ENCODE results near the gene NCK2.

The NCK2 gene

GRCh38 chr2:105872142-105872728 lies 127.5 kb downstream of the NCK2 start:
- peak overlapping the region; percentile 48 for H3K4me3 Mint-ChIP-seq
- H3K4me1 Mint-ChIP-seq (ENCODE audit: low read depth): peaks cover 97% of the 10 kb centered on the region
- no peaks in the 10 kb centered on the region for H3K27me3 Mint-ChIP-seq
- no peaks in the 10 kb centered on the region for H3K9me3 Mint-ChIP-seq (ENCODE audit: low read depth)
- peaks cover 17% of the 10 kb centered on the region for H3K36me3 Mint-ChIP-seq
- H3K27ac Mint-ChIP-seq: peak overlapping the region; percentile 88

- Mint-ChIP-seq H3K36me3 (peaks cover 15% of the 10 kb centered on the region), H3K4me3 (peak overlapping the region; percentile 19), H3K4me1 (ENCODE audit: low read depth) (peaks cover 97% of the 10 kb centered on the region), H3K27me3 (no peaks in the 10 kb centered on the region), H3K27ac (peak overlapping the region; percentile 88), H3K9me3 (ENCODE audit: low read depth) (no peaks in the 10 kb centered on the region)
Observed at GRCh38 chr2:105872830-105873229, 128.1 kb downstream of the NCK2 start.

- Mint-ChIP-seq H3K9me3 (ENCODE audit: low read depth) (no peaks in the 10 kb centered on the region), H3K4me3 (peak overlapping the region; percentile 65), H3K36me3 (peaks cover 15% of the 10 kb centered on the region), H3K4me1 (ENCODE audit: low read depth) (peaks cover 97% of the 10 kb centered on the region), H3K27me3 (no peaks in the 10 kb centered on the region), H3K27ac (peak overlapping the region; percentile 88)
Observed at GRCh38 chr2:105873281-105873680, 128.6 kb downstream of the NCK2 start.

GRCh38 chr2:105873721-105874120 lies 129.0 kb downstream of the NCK2 start:
- Mint-ChIP-seq H3K27ac (peak overlapping the region; percentile 88), H3K36me3 (peaks cover 18% of the 10 kb centered on the region), H3K9me3 (ENCODE audit: low read depth) (no peaks in the 10 kb centered on the region), H3K4me1 (ENCODE audit: low read depth) (peaks cover 97% of the 10 kb centered on the region), H3K4me3 (peak overlapping the region; percentile 65), H3K27me3 (no peaks in the 10 kb centered on the region)

- peaks cover 23% of the 10 kb centered on the region for H3K36me3 Mint-ChIP-seq
- H3K27ac Mint-ChIP-seq: peak overlapping the region; percentile 88
- peaks cover 97% of the 10 kb centered on the region for H3K4me1 Mint-ChIP-seq (ENCODE audit: low read depth)
- H3K9me3 Mint-ChIP-seq (ENCODE audit: low read depth): no peaks in the 10 kb centered on the region
- no peaks in the 10 kb centered on the region for H3K27me3 Mint-ChIP-seq
- H3K4me3 Mint-ChIP-seq: peak overlapping the region; percentile 65
Observed at GRCh38 chr2:105874466-105874865, 129.8 kb downstream of the NCK2 start.

GRCh38 chr2:105875241-105875640 lies 130.5 kb downstream of the NCK2 start:
- peaks cover 24% of the 10 kb centered on the region for H3K36me3 Mint-ChIP-seq
- H3K4me3 Mint-ChIP-seq: peak overlapping the region; percentile 40
- H3K9me3 Mint-ChIP-seq (ENCODE audit: low read depth): no peaks in the 10 kb centered on the region
- no peaks in the 10 kb centered on the region for H3K27me3 Mint-ChIP-seq
- H3K27ac Mint-ChIP-seq: peak overlapping the region; percentile 88
- H3K4me1 Mint-ChIP-seq (ENCODE audit: low read depth): peaks cover 96% of the 10 kb centered on the region

GRCh38 chr2:105876191-105876590 lies 131.5 kb downstream of the NCK2 start:
- H3K9me3 Mint-ChIP-seq (ENCODE audit: low read depth): no peaks in the 10 kb centered on the region
- H3K27ac Mint-ChIP-seq: peak overlapping the region; percentile 87
- peaks cover 91% of the 10 kb centered on the region for H3K4me1 Mint-ChIP-seq (ENCODE audit: low read depth)
- H3K36me3 Mint-ChIP-seq: peaks cover 23% of the 10 kb centered on the region
- no peak overlapping the region for H3K4me3 Mint-ChIP-seq
- no peaks in the 10 kb centered on the region for H3K27me3 Mint-ChIP-seq

GRCh38 chr2:105877945-105878344 lies 133.2 kb downstream of the NCK2 start:
- H3K36me3 Mint-ChIP-seq: peaks cover 26% of the 10 kb centered on the region
- H3K27ac Mint-ChIP-seq: peak overlapping the region; percentile 87
- no peaks in the 10 kb centered on the region for H3K27me3 Mint-ChIP-seq
- H3K9me3 Mint-ChIP-seq (ENCODE audit: low read depth): no peaks in the 10 kb centered on the region
- peaks cover 85% of the 10 kb centered on the region for H3K4me1 Mint-ChIP-seq (ENCODE audit: low read depth)
- peak overlapping the region; percentile 42 for H3K4me3 Mint-ChIP-seq

- no peaks in the 10 kb centered on the region for H3K9me3 Mint-ChIP-seq (ENCODE audit: low read depth)
- peaks cover 85% of the 10 kb centered on the region for H3K4me1 Mint-ChIP-seq (ENCODE audit: low read depth)
- H3K27me3 Mint-ChIP-seq: no peaks in the 10 kb centered on the region
- H3K36me3 Mint-ChIP-seq: peaks cover 26% of the 10 kb centered on the region
- H3K4me3 Mint-ChIP-seq: no peak overlapping the region
- peak overlapping the region; percentile 89 for H3K27ac Mint-ChIP-seq
Observed at GRCh38 chr2:105879106-105879802, 134.5 kb downstream of the NCK2 start.

GRCh38 chr2:105879803-105880300 lies 135.1 kb downstream of the NCK2 start:
- Mint-ChIP-seq H3K4me1 (ENCODE audit: low read depth) (peaks cover 85% of the 10 kb centered on the region), H3K36me3 (peaks cover 26% of the 10 kb centered on the region), H3K27ac (peak overlapping the region; percentile 89), H3K4me3 (no peak overlapping the region), H3K9me3 (ENCODE audit: low read depth) (no peaks in the 10 kb centered on the region), H3K27me3 (no peaks in the 10 kb centered on the region)

GRCh38 chr2:105880637-105881036 lies 135.9 kb downstream of the NCK2 start:
- Mint-ChIP-seq H3K27ac (peak overlapping the region; percentile 58), H3K4me1 (ENCODE audit: low read depth) (peaks cover 84% of the 10 kb centered on the region), H3K36me3 (peaks cover 26% of the 10 kb centered on the region), H3K4me3 (no peak overlapping the region), H3K27me3 (no peaks in the 10 kb centered on the region), H3K9me3 (ENCODE audit: low read depth) (no peaks in the 10 kb centered on the region)

- H3K27ac Mint-ChIP-seq: peak overlapping the region; percentile 58
- H3K4me3 Mint-ChIP-seq: no peak overlapping the region
- peaks cover 25% of the 10 kb centered on the region for H3K36me3 Mint-ChIP-seq
- peaks cover 84% of the 10 kb centered on the region for H3K4me1 Mint-ChIP-seq (ENCODE audit: low read depth)
- no peaks in the 10 kb centered on the region for H3K9me3 Mint-ChIP-seq (ENCODE audit: low read depth)
- H3K27me3 Mint-ChIP-seq: no peaks in the 10 kb centered on the region
Observed at GRCh38 chr2:105881286-105882136, 136.8 kb downstream of the NCK2 start.

GRCh38 chr2:105882341-105882740 lies 137.6 kb downstream of the NCK2 start:
- Mint-ChIP-seq H3K27ac (peak overlapping the region; percentile 75), H3K36me3 (peaks cover 26% of the 10 kb centered on the region), H3K4me3 (no peak overlapping the region), H3K27me3 (no peaks in the 10 kb centered on the region), H3K4me1 (ENCODE audit: low read depth) (peaks cover 84% of the 10 kb centered on the region), H3K9me3 (ENCODE audit: low read depth) (no peaks in the 10 kb centered on the region)

- H3K36me3 Mint-ChIP-seq: peaks cover 27% of the 10 kb centered on the region
- no peak overlapping the region for H3K4me3 Mint-ChIP-seq
- peak overlapping the region; percentile 76 for H3K27ac Mint-ChIP-seq
Observed at GRCh38 chr2:105882920-105883435, 138.3 kb downstream of the NCK2 start.

More at GRCh38 chr2:105882920-105883435, 138.3 kb downstream of the NCK2 start:
- no peaks in the 10 kb centered on the region for H3K27me3 Mint-ChIP-seq
- H3K4me1 Mint-ChIP-seq (ENCODE audit: low read depth): peaks cover 84% of the 10 kb centered on the region
- H3K9me3 Mint-ChIP-seq (ENCODE audit: low read depth): peaks cover under 1% of the 10 kb centered on the region
